K562 (cell line): Measurements from ENCODE around the gene VPS18. TPM values are rescaled to one million over a fixed set of nuclear protein-coding genes. Genes with fewer than 3 reads are reported as not detected.
A peak's percentile ranks its signal among the peaks of the same experiment; 100 is the strongest.

ENCODE experiments used
- ATAC-seq: fragments of 200-7000 bp; cut with Tn5 transposase; 3 replicates; pipeline ENCODE4 v1.9.1; 2020; ENCODE audit warnings: moderate library complexity
- BruUV-seq: library from RNA; stranded (reverse); fragments of 400-500 nt; replicated peaks from 2 replicates; lab custom pipeline; 2021; lab: Mats Ljungman, UMichigan
- CTCF ChIA-PET: fragments of 300-600 bp; formaldehyde crosslinking; extraction: SDS; loops from one replicate; lab custom pipeline; 2021; ENCODE audit warnings: low intra/inter-chr PET ratio; lab: Yijun Ruan, JAX
- POLR2A ChIA-PET: fragments of 300-600, 350-650 bp; sonication (Branson Sonifier 250); formaldehyde crosslinking; extraction: SDS; loops from one replicate; lab custom pipeline; 2021; ENCODE audit warnings: antibody characterized with exemption, inconsistent platforms; lab: Yijun Ruan, JAX
- DNase-seq, 4 experiments: peaks; one replicate each; pipeline versions ENCODE4 v3.0.0 to v3.0.0-alpha.2; 2011 to 2018; ENCODE audit warnings: low spot score in 3 of 4, mixed read lengths in 3 of 4; ENCODE audit errors: extremely low read depth in 1 of 4
- FAIRE-seq: peaks from 2 replicates; lab custom pipeline; 2011; peaks lifted over from hg19 to GRCh38; lab: Jason Lieb, UNC
- H2AFZ ChIP-seq: 2 replicates; pipeline ENCODE4 v1.6.0; 2011; ENCODE audit warnings: low read depth, low read length, control low read depth, inconsistent platforms
- H3K27ac ChIP-seq: fragments of 200-600 bp; 3 replicates; pipeline ENCODE4 v1.8.0; 2011; ENCODE audit warnings: low read depth, mild to moderate bottlenecking, control low read depth, inconsistent platforms, low read length, moderate library complexity, mixed read lengths; ENCODE audit errors: extremely low read depth
- H3K27me3 ChIP-seq, 2 experiments: fragments of 300-600 bp in 1 of 2; 2 replicates in 1 of 2; 3 replicates in 1 of 2; pipeline versions ENCODE4 v1.6.0 to v1.8.0; 2011; ENCODE audit warnings: inconsistent platforms in 2 of 2, low read length in 2 of 2, mild to moderate bottlenecking in 1 of 2, mixed read lengths in 1 of 2, moderate library complexity in 1 of 2; ENCODE audit not compliant: control insufficient read depth in 2 of 2, insufficient read depth in 2 of 2
- H3K36me3 ChIP-seq: fragments of 300-600 bp; 3 replicates; pipeline ENCODE4 v1.8.0; 2011; ENCODE audit warnings: mild to moderate bottlenecking, low read length, inconsistent platforms; ENCODE audit not compliant: control insufficient read depth, insufficient read depth
- H3K4me1 ChIP-seq, 2 experiments: fragments of 200-600 bp in 1 of 2; replicated peaks in 1 of 2; 2 replicates in 1 of 2; 3 replicates in 1 of 2; pipeline versions ENCODE4 v1.5.1 to v1.8.0; 2011; ENCODE audit warnings: inconsistent platforms in 2 of 2, low read length in 2 of 2, mild to moderate bottlenecking in 1 of 2, mixed read lengths in 1 of 2, moderate library complexity in 1 of 2; ENCODE audit not compliant: control insufficient read depth in 2 of 2, insufficient read depth in 2 of 2
- H3K4me2 ChIP-seq: 2 replicates; pipeline ENCODE4 v1.6.1; 2011; ENCODE audit warnings: low read length, control low read depth, inconsistent platforms, mixed read lengths; ENCODE audit not compliant: insufficient read depth
- H3K4me3 ChIP-seq: fragments of 200-600 bp; sonication (generic), shearing (Covaris generic); 2 replicates; pipeline ENCODE4 v1.5.1; 2016; ENCODE audit warnings: control low read depth, inconsistent platforms
- H3K79me2 ChIP-seq: fragments of 200-600 bp; 3 replicates; pipeline ENCODE4 v1.8.0; 2011; ENCODE audit warnings: low read length, inconsistent platforms; ENCODE audit not compliant: control insufficient read depth, insufficient read depth
- H3K9ac ChIP-seq, 2 experiments: 2 replicates each; pipeline versions ENCODE4 v1.6.0 to v1.6.1; 2011; ENCODE audit warnings: low read depth in 2 of 2, low read length in 2 of 2, control low read depth in 1 of 2, inconsistent platforms in 1 of 2, mild to moderate bottlenecking in 1 of 2, mixed read lengths in 1 of 2; ENCODE audit not compliant: insufficient read depth in 1 of 2
- H3K9me1 ChIP-seq: one replicate; pipeline ENCODE4 v1.6.0; 2011; ENCODE audit warnings: inconsistent platforms, mild to moderate bottlenecking, low read length, moderate library complexity; ENCODE audit not compliant: control insufficient read depth, insufficient read depth
- H3K9me3 ChIP-seq: replicated peaks from 2 replicates; pipeline ENCODE4 v1.5.1; 2011; ENCODE audit warnings: low read depth, low read length, inconsistent platforms; ENCODE audit not compliant: control insufficient read depth, insufficient read depth
- H4K20me1 ChIP-seq: replicated peaks from 2 replicates; pipeline ENCODE4 v1.6.1; 2011; ENCODE audit warnings: low read length, inconsistent platforms, mixed read lengths; ENCODE audit not compliant: control insufficient read depth, insufficient read depth
- GTF2E2 ChIP-seq: fragments of 200-800 bp; sonication (Bioruptor generic); IDR thresholded peaks from 2 replicates; pipeline ENCODE4 v1.6.1; 2016; ENCODE audit warnings: missing genetic modification characterization, missing compliant biosample characterization
- HIVEP1 ChIP-seq: fragments of 250-450 bp; sonication (Bioruptor Pico); IDR thresholded peaks from 2 replicates; pipeline ENCODE4 v1.4.0; 2020; ENCODE audit warnings: mild to moderate bottlenecking
- JUN ChIP-seq, 2 experiments: sonication (generic) in 1 of 2; formaldehyde crosslinking in 1 of 2; IDR thresholded peaks; 2 replicates each; pipeline versions ENCODE4 v1.6.1 to v1.8.0; 2012 to 2022; ENCODE audit warnings: borderline replicate concordance in 2 of 2, mild to moderate bottlenecking in 2 of 2, improper control_type of control experiment in 1 of 2, low read depth in 1 of 2, low read length in 1 of 2, missing genetic modification reagents in 1 of 2
- PML ChIP-seq: IDR thresholded peaks from 2 replicates; pipeline ENCODE4 v1.6.1; 2012; ENCODE audit warnings: low read length, inconsistent platforms
- SMAD1 ChIP-seq: fragments of 150-350 bp; IDR thresholded peaks from 2 replicates; pipeline ENCODE4 v1.6.1; 2014; ENCODE audit warnings: low read length, low read depth; ENCODE audit not compliant: partially characterized antibody
- SP2 ChIP-seq: IDR thresholded peaks from 2 replicates; pipeline ENCODE4 v1.6.1; 2011; ENCODE audit warnings: mild to moderate bottlenecking, low read depth, low read length, moderate library complexity; ENCODE audit not compliant: poor library complexity, severe bottlenecking; ENCODE audit errors: extremely low read depth
- SPI1 ChIP-seq: IDR thresholded peaks from 2 replicates; pipeline ENCODE4 v1.6.1; 2011; ENCODE audit warnings: low read depth, low read length, control low read depth, borderline replicate concordance
- ZNF224 ChIP-seq: sonication (generic); formaldehyde crosslinking; IDR thresholded peaks from 2 replicates; pipeline ENCODE4 v1.8.0; 2022; ENCODE audit warnings: mild to moderate bottlenecking, missing genetic modification reagents
- WGBS: fragments of 100-300 bp; shearing (Covaris generic); methylation state at CpG from one replicate; pipeline ENCODE4 v1.1.6; 2016; ENCODE audit warnings: low coverage, mixed read lengths; ENCODE audit not compliant: insufficient coverage; ENCODE audit errors: missing lambda C conversion rate; 5-methylcytosine and 5-hydroxymethylcytosine counted together
- in situ Hi-C: fragments of 300-500 bp; cut with MboI; formaldehyde crosslinking; loops from 4 replicates; pipeline ENCODE4 v1.15.0; 2018; ENCODE audit warnings: inconsistent platforms, mixed read lengths
- intact Hi-C: fragments of 100-400 bp; cut with micrococcal nuclease; formaldehyde crosslinking; loops from 2 replicates; pipeline ENCODE4 v1.14.2; 2022
- polyA plus RNA-seq, 8 experiments: library from polyadenylated mRNA; depleted of rRNA in 4 of 8; stranded (reverse) in 5 of 8; unstranded in 3 of 8; fragments of >200 nt; fragmentation: Nextera tagmentation in 2 of 8; fragmentation: Illumina TruSeq in 1 of 8; extraction: Ambion mirVana in 2 of 8; extraction: Trizol in 1 of 8; gene quantifications; 2 replicates each; pipeline versions ENCODE4 v1.2.1 to v1.2.3, GENCODE V29; 2011 to 2014; ENCODE audit warnings: inconsistent platforms in 1 of 8, missing spikeins in 1 of 8
- total RNA-seq, 7 experiments: library from RNA; depleted of rRNA in 6 of 7; stranded (reverse); fragments of >200 nt in 6 of 7; fragmentation: Illumina TruSeq in 2 of 7; extraction: Trizol in 2 of 7; gene quantifications; 2 replicates each; pipeline versions ENCODE4 v1.2.1 to v1.2.3, GENCODE V29; 2011 to 2021; ENCODE audit warnings: low replicate concordance in 1 of 7
- TF ChIP-seq, protein P1 (sequence below): fragments of 450-650 bp; formaldehyde crosslinking; IDR thresholded peaks from 2 replicates; pipeline ENCODE4 v1.4.0; 2022; ENCODE audit warnings: missing genetic modification characterization
- TF ChIP-seq, protein P2 (sequence below), 2 experiments: fragments of 200-800 bp in 1 of 2; sonication (Bioruptor generic) in 1 of 2; sonication (generic) in 1 of 2; formaldehyde crosslinking in 1 of 2; IDR thresholded peaks in 1 of 2; conservative IDR thresholded peaks in 1 of 2; 2 replicates each; pipeline versions ENCODE4 v1.5.0 to v1.6.1; 2016 to 2020; ENCODE audit warnings: missing compliant biosample characterization in 1 of 2, missing genetic modification characterization in 1 of 2, missing genetic modification reagents in 1 of 2
- TF ChIP-seq, protein P3 (sequence below): fragments of 150-350 bp; conservative IDR thresholded peaks from 2 replicates; pipeline ENCODE4 v1.6.1; 2014; ENCODE audit warnings: low read length

VPS18 gene
- total and polyA plus RNA-seq, 9 of the 15 experiments (the other 6 are each of a cell fraction or from before 2014, with no cell fraction given) = 0.73 to 19.9 (median 8.5) TPM

DNA sequence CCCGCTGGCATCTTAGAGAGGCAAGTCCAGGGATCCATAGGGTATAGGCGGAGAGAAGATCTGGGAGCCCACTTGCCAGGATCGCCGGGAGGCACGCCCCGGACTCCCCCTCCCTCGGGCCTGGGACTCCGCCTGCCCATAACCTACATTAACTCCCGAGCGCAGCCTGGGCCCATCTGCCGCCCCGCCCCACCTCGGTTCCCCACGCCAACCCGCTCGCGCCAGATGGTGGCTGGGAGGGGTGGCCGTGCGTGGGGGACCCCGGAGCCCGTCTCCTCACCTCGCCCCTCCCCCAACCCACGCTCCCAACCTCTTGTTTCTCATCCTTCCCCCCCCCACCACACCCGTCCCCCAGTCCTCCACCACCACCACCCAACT, 33.2 kb downstream of the VPS18 start:
- Histone ChIP-seq H3K79me2 (no peaks in the 10 kb centered on the region), H4K20me1 (0 out of 2 replicates have a peak, but pooled peaks cover 4% of the 10 kb centered on the region), H3K4me1 (peaks cover 12 to 68% of the 10 kb centered on the region in 2 experiments), H3K9ac (peak overlapping the region in 1 of 2 experiments; percentile 86; a peak in 1 of 4 replicates), H3K27ac (no peak overlapping the region), H3K27me3 (peaks cover 0 to 19% of the 10 kb centered on the region in 2 experiments; a peak in 2 of 5 replicates), H3K4me3 (peak overlapping the region; percentile 54), H3K4me2 (no peak overlapping the region), H3K9me3 (no peaks in the 10 kb centered on the region), H3K9me1 (no peaks in the 10 kb centered on the region), H2AFZ (no peak overlapping the region), H3K36me3 (no peaks in the 10 kb centered on the region)
- FAIRE-seq (no peak), DNase-seq (peak in 2 of 4 experiments; percentile 53), ATAC-seq (no peak)
- POLR2A ChIA-PET = interaction anchor here (1.1 kb wide), 2 partner anchors 13 to 31 kb away, joined by 3 to 5 read pairs; no protein-coding TSS in a partner anchor
- WGBS = 20% methylated on average over 8 of the region's 24 CpGs
- TF ChIP-seq SPI1 (no peak), SMAD1 (no peak), PML (no peak), ZNF224 (CRISPR knock-in tag) (no peak), JUN (IDR thresholded peaks at IDR 0.05; ENCODE audit: borderline replicate concordance, low read depth, low read length) (no peak), JUN (CRISPR knock-in tag; IDR thresholded peaks at IDR 0.05; ENCODE audit: borderline replicate concordance) (no peak), HIVEP1 (CRISPR knock-in tag) (no peak), SP2 (no peak), GTF2E2 (tag) (no peak)
- TF ChIP-seq, protein P1, sequence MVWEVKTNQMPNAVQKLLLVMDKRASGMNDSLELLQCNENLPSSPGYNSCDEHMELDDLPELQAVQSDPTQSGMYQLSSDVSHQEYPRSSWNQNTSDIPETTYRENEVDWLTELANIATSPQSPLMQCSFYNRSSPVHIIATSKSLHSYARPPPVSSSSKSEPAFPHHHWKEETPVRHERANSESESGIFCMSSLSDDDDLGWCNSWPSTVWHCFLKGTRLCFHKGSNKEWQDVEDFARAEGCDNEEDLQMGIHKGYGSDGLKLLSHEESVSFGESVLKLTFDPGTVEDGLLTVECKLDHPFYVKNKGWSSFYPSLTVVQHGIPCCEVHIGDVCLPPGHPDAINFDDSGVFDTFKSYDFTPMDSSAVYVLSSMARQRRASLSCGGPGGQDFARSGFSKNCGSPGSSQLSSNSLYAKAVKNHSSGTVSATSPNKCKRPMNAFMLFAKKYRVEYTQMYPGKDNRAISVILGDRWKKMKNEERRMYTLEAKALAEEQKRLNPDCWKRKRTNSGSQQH (CRISPR knock-in tag) = no peak
- TF ChIP-seq, protein P2, sequence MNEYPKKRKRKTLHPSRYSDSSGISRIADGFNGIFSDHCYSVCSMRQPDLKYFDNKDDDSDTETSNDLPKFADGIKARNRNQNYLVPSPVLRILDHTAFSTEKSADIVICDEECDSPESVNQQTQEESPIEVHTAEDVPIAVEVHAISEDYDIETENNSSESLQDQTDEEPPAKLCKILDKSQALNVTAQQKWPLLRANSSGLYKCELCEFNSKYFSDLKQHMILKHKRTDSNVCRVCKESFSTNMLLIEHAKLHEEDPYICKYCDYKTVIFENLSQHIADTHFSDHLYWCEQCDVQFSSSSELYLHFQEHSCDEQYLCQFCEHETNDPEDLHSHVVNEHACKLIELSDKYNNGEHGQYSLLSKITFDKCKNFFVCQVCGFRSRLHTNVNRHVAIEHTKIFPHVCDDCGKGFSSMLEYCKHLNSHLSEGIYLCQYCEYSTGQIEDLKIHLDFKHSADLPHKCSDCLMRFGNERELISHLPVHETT (CRISPR knock-in tag; conservative IDR thresholded peaks at IDR 0.05 in 1 of 2, IDR thresholded peaks at IDR 0.05 in 1 of 2) = no peak
- TF ChIP-seq, protein P3, sequence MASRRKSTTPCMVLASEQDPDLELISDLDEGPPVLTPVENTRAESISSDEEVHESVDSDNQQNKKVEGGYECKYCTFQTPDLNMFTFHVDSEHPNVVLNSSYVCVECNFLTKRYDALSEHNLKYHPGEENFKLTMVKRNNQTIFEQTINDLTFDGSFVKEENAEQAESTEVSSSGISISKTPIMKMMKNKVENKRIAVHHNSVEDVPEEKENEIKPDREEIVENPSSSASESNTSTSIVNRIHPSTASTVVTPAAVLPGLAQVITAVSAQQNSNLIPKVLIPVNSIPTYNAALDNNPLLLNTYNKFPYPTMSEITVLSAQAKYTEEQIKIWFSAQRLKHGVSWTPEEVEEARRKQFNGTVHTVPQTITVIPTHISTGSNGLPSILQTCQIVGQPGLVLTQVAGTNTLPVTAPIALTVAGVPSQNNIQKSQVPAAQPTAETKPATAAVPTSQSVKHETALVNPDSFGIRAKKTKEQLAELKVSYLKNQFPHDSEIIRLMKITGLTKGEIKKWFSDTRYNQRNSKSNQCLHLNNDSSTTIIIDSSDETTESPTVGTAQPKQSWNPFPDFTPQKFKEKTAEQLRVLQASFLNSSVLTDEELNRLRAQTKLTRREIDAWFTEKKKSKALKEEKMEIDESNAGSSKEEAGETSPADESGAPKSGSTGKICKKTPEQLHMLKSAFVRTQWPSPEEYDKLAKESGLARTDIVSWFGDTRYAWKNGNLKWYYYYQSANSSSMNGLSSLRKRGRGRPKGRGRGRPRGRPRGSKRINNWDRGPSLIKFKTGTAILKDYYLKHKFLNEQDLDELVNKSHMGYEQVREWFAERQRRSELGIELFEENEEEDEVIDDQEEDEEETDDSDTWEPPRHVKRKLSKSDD = no peak
- BruUV-seq = no TSS peak
- intact Hi-C loops = no loop called here
- CTCF ChIA-PET = no interaction called here
- in situ Hi-C loops = no loop called here
